GM10248 (cell line): ENCODE data around the gene TBC1D4.

Experiments used
- CTCF ChIA-PET: fragments of 300-600 bp; sonication (Branson Sonifier 250); formaldehyde crosslinking; extraction: SDS; loops from one replicate; lab custom pipeline; 2021; ENCODE audit warnings: antibody characterized with exemption; lab: Yijun Ruan, JAX
- POLR2A ChIA-PET: fragments of 350-650 bp; sonication (Branson Sonifier 250); formaldehyde crosslinking; extraction: SDS; loops from one replicate; lab custom pipeline; 2020; ENCODE audit warnings: antibody characterized with exemption; lab: Yijun Ruan, JAX
- DNase-seq: peaks from one replicate; pipeline ENCODE4 v3.0.0; 2012; ENCODE audit errors: extremely low spot score
- CTCF ChIP-seq: IDR thresholded peaks from 2 replicates; pipeline ENCODE4 v1.5.1; 2012; ENCODE audit warnings: mild to moderate bottlenecking, low read depth; ENCODE audit errors: extremely low read depth, missing control alignments, control extremely low read depth

TBC1D4 gene

GRCh38 chr13:75480671-75481175, 1.2 kb downstream of the TBC1D4 start:
- ChIA-PET CTCF (interaction anchor here (2.8 to 7.1 kb wide), 2 partner anchors 11 to 108 kb away, joined by 17 to 59 read pairs; no protein-coding TSS in a partner anchor), POLR2A (no interaction called here)

GRCh38 chr13:75479102-75479740, 2.7 kb downstream of the TBC1D4 start:
- ChIA-PET POLR2A (no interaction called here), CTCF (interaction anchor here (0.9 to 1.2 kb wide), 3 partner anchors 9 to 103 kb away, joined by 3 to 5 read pairs (median 4); partner anchors contain the start of gene UCHL3)
- no peak for DNase-seq
- no peak for TF ChIP-seq CTCF

More at GRCh38 chr13:75480671-75481175, 1.2 kb downstream of the TBC1D4 start:
- TF ChIP-seq CTCF, result no peak
- peak; percentile 50 for DNase-seq

- TF ChIP-seq CTCF, result no peak
- DNase-seq, result no peak
- ChIA-PET CTCF (interaction anchor here (0.9 to 1.2 kb wide), 2 partner anchors 9 to 71 kb away, joined by 3 to 5 read pairs; partner anchors contain the start of gene UCHL3), POLR2A (no interaction called here)
These were observed 3.3 kb downstream of the TBC1D4 start for GRCh38 chr13:75478659-75479058.

DNA sequence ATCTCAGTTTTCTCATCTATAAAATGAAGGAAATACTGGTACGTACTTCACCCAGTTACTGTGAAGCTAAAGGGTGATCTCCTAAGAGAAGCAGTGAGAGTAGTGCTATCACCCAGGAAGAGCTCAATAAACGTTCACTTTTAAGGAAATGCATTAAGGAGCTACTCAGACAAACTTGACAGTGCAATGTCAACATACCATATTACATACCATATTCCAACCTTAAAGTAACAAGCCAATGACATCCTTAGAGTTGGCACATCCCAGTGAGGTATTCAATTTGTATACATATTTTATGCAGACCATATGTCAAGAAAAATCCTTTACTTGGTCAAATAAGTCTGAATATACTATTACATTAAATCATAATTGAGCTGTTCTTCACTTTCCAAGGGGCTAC, 7.0 kb downstream of the TBC1D4 start:
- no peak for DNase-seq
- ChIA-PET POLR2A (no interaction called here), CTCF (interaction anchor here (1.0 to 2.1 kb wide), 4 partner anchors 18 to 103 kb away, joined by 3 to 8 read pairs (median 4); no protein-coding TSS in a partner anchor)
- TF ChIP-seq CTCF, result no peak

DNA sequence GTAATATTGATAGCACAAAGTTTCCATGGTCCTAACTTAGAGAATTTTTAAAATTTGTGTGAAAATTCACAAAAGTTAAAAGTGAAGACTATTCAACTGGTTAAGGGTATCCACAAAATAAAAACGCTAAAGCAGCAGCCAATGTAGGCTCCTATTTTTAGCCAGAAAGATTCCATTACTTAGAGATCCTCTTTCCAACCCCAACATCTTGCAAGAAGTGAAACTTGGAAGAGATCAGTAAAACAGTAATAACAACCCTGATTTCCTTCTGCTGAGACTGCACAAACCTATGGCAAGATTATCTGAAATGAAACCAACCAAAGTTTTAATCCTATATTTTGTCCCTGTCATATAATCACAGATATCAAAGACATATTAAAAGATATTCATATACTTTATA, 8.5 kb downstream of the TBC1D4 start:
- POLR2A ChIA-PET, result no interaction called here
- CTCF ChIA-PET, result interaction anchor here (2.1 kb wide), 1 partner anchor 57 kb away, joined by 6 read pairs; no protein-coding TSS in a partner anchor
- no peak for TF ChIP-seq CTCF
- no peak for DNase-seq

DNA sequence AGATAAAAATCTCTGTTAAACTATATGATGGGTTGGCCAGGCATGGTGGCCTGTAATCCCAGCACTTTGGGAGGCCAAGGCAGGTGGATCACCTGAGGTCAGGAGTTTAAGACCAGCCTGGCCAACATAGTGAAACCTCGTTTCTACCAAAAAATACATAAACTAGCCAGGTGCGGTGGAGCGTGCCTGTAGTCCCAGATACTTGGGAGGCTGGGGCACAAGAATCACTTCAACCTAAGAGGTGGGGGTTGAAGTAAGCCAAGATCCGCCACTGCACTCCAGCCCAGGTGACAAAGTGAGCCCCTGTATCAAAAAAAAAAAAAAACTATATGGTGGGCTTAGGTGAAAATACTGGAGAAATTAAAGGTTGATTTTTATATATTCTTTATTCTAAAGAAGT, 11.3 kb downstream of the TBC1D4 start:
- TF ChIP-seq CTCF, result no peak
- DNase-seq, result no peak
- CTCF ChIA-PET, result interaction anchor here (1.5 to 2.2 kb wide), 2 partner anchors 8 to 11 kb away, joined by 5 to 17 read pairs; partner anchors contain the start of gene TBC1D4
- POLR2A ChIA-PET, result no interaction called here
